GM10266 (cell line): ENCODE measurements around the gene OR5D13.

Experiments
- DNase-seq: peaks from one replicate; pipeline ENCODE4 v3.0.0; 2012; ENCODE audit errors: extremely low spot score
- TF ChIP-seq, protein P1 (sequence below): IDR thresholded peaks from 2 replicates; pipeline ENCODE4 v1.5.1; 2012; ENCODE audit warnings: mild to moderate bottlenecking, low read depth; ENCODE audit not compliant: control insufficient read depth, insufficient read depth; ENCODE audit errors: missing control alignments

OR5D13 gene

DNA sequence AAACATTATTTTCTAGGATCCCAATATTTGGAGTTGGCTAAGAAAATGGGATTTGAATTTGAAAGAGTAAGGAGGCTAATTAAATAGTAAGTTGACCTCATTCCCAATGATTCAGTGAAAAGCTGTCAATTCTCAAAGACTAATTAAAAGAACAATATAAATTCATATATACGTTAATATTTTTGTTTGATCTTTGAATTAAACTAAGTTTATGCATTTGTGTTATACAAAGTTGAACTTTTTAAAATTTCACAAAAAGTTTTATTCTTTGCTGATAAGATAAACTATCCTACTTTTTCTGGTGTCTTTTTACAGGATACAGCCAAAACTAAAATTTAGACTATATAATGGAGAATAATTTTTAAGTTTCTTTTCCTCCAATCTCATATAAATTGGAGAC, 37.8 kb downstream of the OR5D13 start, which contains the start of gene OR5L1:
Gene OR5L1, plus strand, starts transcription at position 301 of the 400 bp plus-strand sequence. CDS start 100 bp downstream, outside the sequence.
- TF ChIP-seq, protein P1, sequence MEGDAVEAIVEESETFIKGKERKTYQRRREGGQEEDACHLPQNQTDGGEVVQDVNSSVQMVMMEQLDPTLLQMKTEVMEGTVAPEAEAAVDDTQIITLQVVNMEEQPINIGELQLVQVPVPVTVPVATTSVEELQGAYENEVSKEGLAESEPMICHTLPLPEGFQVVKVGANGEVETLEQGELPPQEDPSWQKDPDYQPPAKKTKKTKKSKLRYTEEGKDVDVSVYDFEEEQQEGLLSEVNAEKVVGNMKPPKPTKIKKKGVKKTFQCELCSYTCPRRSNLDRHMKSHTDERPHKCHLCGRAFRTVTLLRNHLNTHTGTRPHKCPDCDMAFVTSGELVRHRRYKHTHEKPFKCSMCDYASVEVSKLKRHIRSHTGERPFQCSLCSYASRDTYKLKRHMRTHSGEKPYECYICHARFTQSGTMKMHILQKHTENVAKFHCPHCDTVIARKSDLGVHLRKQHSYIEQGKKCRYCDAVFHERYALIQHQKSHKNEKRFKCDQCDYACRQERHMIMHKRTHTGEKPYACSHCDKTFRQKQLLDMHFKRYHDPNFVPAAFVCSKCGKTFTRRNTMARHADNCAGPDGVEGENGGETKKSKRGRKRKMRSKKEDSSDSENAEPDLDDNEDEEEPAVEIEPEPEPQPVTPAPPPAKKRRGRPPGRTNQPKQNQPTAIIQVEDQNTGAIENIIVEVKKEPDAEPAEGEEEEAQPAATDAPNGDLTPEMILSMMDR = no peak
- no peak for DNase-seq

DNA sequence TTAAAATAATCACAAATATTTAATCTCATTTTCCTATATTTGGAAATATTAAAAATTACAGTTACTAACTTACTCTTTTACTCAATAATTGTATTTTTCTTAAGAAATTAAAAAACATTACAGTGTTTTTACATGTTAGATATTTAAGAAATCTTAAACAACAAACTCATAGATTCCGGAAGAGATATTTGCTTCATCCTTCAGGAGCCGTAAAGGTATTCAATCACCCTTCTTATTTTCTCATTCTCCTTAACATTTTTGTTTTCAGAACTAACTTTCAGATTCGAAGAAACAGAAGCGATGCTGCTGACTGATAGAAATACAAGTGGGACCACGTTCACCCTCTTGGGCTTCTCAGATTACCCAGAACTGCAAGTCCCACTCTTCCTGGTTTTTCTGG, 46.1 kb downstream of the OR5D13 start, which contains the start of gene OR5D18:
Gene OR5D18, plus strand, starts transcription at position 301 of the 400 bp plus-strand sequence. Its CDS starts 0 bp downstream, at position 301.
- TF ChIP-seq, protein P1 = no peak
- DNase-seq = no peak
